GM10847 (cell line): ENCODE measurements around the gene MRPL48.

Experiments used
- POLR2A ChIP-seq: IDR thresholded peaks from 2 replicates; pipeline ENCODE4 v1.6.1; 2011; ENCODE audit not compliant: insufficient read length; ENCODE audit errors: extremely low read depth

Gene MRPL48

DNA sequence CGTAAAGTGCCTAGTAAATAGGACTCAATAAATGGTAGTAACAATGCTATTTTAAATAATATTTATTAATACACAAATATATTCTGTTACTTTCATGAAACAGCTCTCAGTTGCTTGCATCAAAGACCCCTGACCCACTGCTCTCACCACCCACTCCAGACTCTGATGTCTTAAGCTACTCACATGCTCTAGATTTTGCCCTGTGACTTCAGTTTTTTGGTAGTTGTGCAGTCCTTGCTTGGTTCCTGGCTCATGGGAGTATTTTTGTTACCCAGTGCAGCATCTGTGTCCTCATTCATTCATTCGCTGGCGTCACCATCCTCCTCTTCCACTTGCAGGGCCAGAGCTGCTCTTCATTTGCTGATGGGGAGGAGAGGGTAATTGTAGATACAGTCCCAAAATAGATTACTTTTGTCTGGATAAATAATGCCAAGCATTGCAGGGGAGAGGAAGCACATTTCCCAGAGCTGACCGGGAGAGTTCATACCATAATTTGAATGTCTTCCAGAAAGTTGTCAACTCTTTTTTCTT lies 12.7 kb downstream of the MRPL48 start:
- TF ChIP-seq POLR2A: no peak

- no peak for TF ChIP-seq POLR2A
These were observed 13.5 kb downstream of the MRPL48 start for GRCh38 chr11:73801136-73801535.

GRCh38 chr11:73804712-73805111 lies 17.0 kb downstream of the MRPL48 start:
- TF ChIP-seq POLR2A: no peak

GRCh38 chr11:73808052-73808451 lies 20.4 kb downstream of the MRPL48 start:
- TF ChIP-seq POLR2A: no peak

- no peak for TF ChIP-seq POLR2A
These were observed 23.0 kb downstream of the MRPL48 start for GRCh38 chr11:73810637-73811036.

GRCh38 chr11:73812234-73812633 lies 24.6 kb downstream of the MRPL48 start:
- TF ChIP-seq POLR2A: no peak

DNA sequence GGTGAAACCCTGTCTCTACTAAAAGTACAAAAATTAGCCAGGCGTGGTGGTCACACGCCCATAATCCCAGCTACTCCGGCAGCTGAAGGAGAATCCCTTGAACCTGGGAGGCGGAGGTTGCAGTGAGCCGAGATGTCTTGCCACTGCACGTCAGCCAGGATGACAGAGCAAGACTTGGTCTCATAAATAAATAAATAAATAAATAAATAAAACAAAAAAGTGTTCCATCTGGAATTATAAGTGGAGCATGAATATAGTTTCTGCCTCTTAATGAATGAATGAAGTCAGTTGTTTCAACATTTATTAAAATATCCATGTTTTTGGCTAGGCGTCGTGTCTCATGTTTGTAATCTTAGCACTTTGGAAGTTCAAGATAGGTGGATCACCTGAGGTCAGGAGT lies 27.1 kb downstream of the MRPL48 start:
- TF ChIP-seq POLR2A: no peak

GRCh38 chr11:73818846-73819245 lies 31.2 kb downstream of the MRPL48 start:
- no peak for TF ChIP-seq POLR2A

DNA sequence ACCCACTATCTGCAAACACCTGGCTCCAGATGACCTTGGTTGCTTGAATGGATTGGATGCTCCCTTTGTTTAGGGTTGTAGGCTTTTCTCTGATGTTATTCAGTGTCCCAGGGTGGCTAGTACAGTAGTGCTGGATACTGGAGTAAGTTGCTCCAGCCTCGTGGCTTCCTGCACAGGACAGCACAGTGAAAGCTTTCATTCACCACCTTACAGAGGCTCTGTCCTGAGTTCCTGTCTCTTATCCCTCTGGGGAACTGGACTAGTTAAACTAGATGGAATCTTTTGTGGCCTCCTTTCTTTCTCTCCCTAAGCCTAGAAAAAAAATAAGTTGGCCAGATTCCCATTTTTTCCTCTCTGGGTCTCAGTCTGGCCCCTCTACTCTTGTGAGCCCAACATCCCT lies 42.6 kb downstream of the MRPL48 start:
- no peak for TF ChIP-seq POLR2A

DNA sequence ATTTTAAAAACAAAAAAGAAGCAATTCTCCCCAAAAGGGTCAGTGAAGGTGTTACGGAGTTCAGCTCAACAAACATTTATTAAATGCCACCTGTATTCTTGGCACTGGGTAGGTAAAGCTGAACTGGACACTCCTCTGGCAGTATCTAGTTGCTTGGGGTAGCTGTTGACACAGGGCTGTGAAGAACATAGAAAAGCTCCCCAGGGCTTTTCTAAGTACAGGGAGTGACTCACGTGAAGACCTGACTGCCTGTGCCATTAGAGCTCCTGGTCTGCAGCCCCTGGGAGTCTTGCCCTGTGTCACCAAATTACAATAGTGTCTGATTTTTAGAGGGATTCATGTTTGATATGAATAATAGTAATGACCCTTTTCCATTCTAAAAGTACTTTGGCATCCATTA lies 45.4 kb downstream of the MRPL48 start:
- no peak for TF ChIP-seq POLR2A

GRCh38 chr11:73838443-73839122 lies 50.9 kb downstream of the MRPL48 start:
- TF ChIP-seq POLR2A: no peak

- TF ChIP-seq POLR2A: no peak
These were observed 51.4 kb downstream of the MRPL48 start for GRCh38 chr11:73839123-73839457.

- no peak for TF ChIP-seq POLR2A
These were observed 63.5 kb downstream of the MRPL48 start for GRCh38 chr11:73851046-73851764.

- no peak for TF ChIP-seq POLR2A
These were observed 64.4 kb downstream of the MRPL48 start for GRCh38 chr11:73852049-73852448.

- no peak for TF ChIP-seq POLR2A
These were observed 67.0 kb downstream of the MRPL48 start for GRCh38 chr11:73854680-73855079.

DNA sequence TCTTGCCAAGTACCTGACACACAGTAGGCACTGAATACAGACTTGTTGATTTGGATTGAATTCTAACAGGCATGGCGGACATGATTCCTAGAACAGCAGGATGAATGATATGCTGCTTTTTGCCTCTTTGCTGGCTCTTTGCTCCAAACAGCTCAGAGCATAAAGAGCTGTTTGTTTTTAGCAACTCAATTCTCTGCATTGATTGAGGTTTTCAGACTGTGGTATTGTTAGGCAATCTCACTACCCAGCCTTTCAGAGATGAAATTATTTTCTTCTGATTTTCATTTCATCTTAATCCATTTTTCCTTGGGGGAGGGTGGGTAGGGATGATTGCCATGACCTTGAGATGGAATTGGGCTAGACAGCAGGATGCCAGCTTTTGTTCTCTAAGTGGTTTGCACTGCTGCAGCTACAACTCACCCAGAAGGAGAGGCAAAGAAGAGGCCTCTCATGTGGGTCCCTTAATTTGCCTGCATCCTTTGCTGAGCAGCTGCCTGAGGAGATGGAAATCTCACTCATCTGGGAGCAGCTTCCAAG lies 68.4 kb downstream of the MRPL48 start:
- TF ChIP-seq POLR2A: no peak
